H1 (cell line): ENCODE measurements around the gene TMPRSS9. TPM values are rescaled to one million over a fixed set of nuclear protein-coding genes. Genes with fewer than 3 reads are reported as not detected.

Experiments used
- CTCF ChIA-PET: fragments of 300-600 bp; sonication (Branson Sonifier 250); formaldehyde crosslinking; loops from one replicate; lab custom pipeline; 2021; ENCODE audit not compliant: partially characterized antibody; lab: Charles Lee
- POLR2A ChIA-PET: fragments of 300-600 bp; sonication (Branson Sonifier 250); formaldehyde crosslinking; loops from one replicate; lab custom pipeline; 2021; ENCODE audit warnings: inconsistent platforms; ENCODE audit not compliant: partially characterized antibody; lab: Charles Lee
- DNase-seq, 2 experiments: peaks; one replicate each; pipeline versions ENCODE4 v3.0.0 to v3.0.0-alpha.2; 2010 to 2022; ENCODE audit warnings: low spot score in 2 of 2, low read depth in 1 of 2, mixed read lengths in 1 of 2
- FAIRE-seq: peaks from 2 replicates; lab custom pipeline; 2011; peaks lifted over from hg19 to GRCh38; lab: Jason Lieb, UNC
- H2AFZ ChIP-seq: 2 replicates; pipeline ENCODE4 v1.8.1; 2012; ENCODE audit warnings: low read length, inconsistent platforms
- H2AK5ac ChIP-seq: 2 replicates; pipeline ENCODE4 v1.6.1; 2013; ENCODE audit warnings: low read depth, low read length
- H2BK120ac ChIP-seq: replicated peaks from 2 replicates; pipeline ENCODE3; 2013; ENCODE audit warnings: low read depth, low read length, inconsistent platforms
- H2BK12ac ChIP-seq: 2 replicates; pipeline ENCODE4 v1.6.1; 2013; ENCODE audit warnings: low read depth, low read length
- H2BK15ac ChIP-seq: 2 replicates; pipeline ENCODE4 v1.6.1; 2013; ENCODE audit warnings: low read length
- H2BK20ac ChIP-seq: 2 replicates; pipeline ENCODE4 v1.6.1; 2013; ENCODE audit warnings: low read length
- H2BK5ac ChIP-seq: 2 replicates; pipeline ENCODE4 v1.6.1; 2013; ENCODE audit warnings: low read depth, low read length
- H3K14ac ChIP-seq: 2 replicates; pipeline ENCODE4 v1.6.1; 2013; ENCODE audit warnings: inconsistent platforms; ENCODE audit not compliant: insufficient read length
- H3K18ac ChIP-seq: 2 replicates; pipeline ENCODE4 v1.6.1; 2013; ENCODE audit warnings: low read length; ENCODE audit errors: extremely low read depth
- H3K23ac ChIP-seq: 2 replicates; pipeline ENCODE4 v1.6.1; 2013; ENCODE audit warnings: inconsistent platforms; ENCODE audit not compliant: insufficient read length
- H3K23me2 ChIP-seq: 2 replicates; pipeline ENCODE4 v1.6.1; 2013; ENCODE audit warnings: low read depth, low read length
- H3K27ac ChIP-seq: 2 replicates; pipeline ENCODE4 v1.6.1; 2011; ENCODE audit warnings: low read depth, low read length, inconsistent platforms
- H3K27me3 ChIP-seq, 4 experiments: replicated peaks in 1 of 4; 1 replicate in 1 of 4; 2 replicates in 3 of 4; pipeline versions ENCODE4 v1.6.1 to v1.8.1; 2011 to 2013; ENCODE audit warnings: low read length in 3 of 4, mild to moderate bottlenecking in 3 of 4, inconsistent platforms in 2 of 4, mixed read lengths in 2 of 4, moderate library complexity in 1 of 4; ENCODE audit not compliant: control insufficient read depth in 3 of 4, insufficient read depth in 3 of 4; ENCODE audit errors: extremely low read depth in 1 of 4
- H3K36me3 ChIP-seq, 4 experiments: 2 replicates each; pipeline versions ENCODE4 v1.6.1 to v1.8.1; 2011 to 2013; ENCODE audit warnings: mild to moderate bottlenecking in 4 of 4, low read length in 3 of 4, moderate library complexity in 2 of 4, control low read depth in 1 of 4, inconsistent platforms in 1 of 4; ENCODE audit not compliant: insufficient read depth in 4 of 4, control insufficient read depth in 2 of 4
- H3K4ac ChIP-seq: replicated peaks from 2 replicates; pipeline ENCODE3; 2013; ENCODE audit warnings: low read length, low read depth, mixed read lengths, inconsistent platforms; ENCODE audit not compliant: insufficient read length
- H3K4me1 ChIP-seq, 4 experiments: replicated peaks in 1 of 4; 1 replicate in 1 of 4; 2 replicates in 3 of 4; pipeline versions ENCODE4 v1.6.1 to v1.8.1; 2011 to 2013; ENCODE audit warnings: low read length in 3 of 4, inconsistent platforms in 2 of 4, mixed read lengths in 1 of 4; ENCODE audit not compliant: insufficient read depth in 4 of 4, control insufficient read depth in 3 of 4
- H3K4me2 ChIP-seq, 2 experiments: 2 replicates each; pipeline versions ENCODE4 v1.6.1 to v1.8.1; 2011 to 2013; ENCODE audit warnings: low read depth in 2 of 2, low read length in 2 of 2, control low read depth in 1 of 2, inconsistent platforms in 1 of 2, mild to moderate bottlenecking in 1 of 2; ENCODE audit not compliant: insufficient read depth in 1 of 2
- H3K4me3 ChIP-seq, 4 experiments: fragments of 200-600, 300-600 bp in 1 of 4; sonication (generic), shearing (Covaris generic), sonication (Bioruptor Twin) in 1 of 4; 2 replicates each; pipeline versions ENCODE4 v1.5.1 to v1.8.1; 2011 to 2016; ENCODE audit warnings: low read length in 4 of 4, low read depth in 3 of 4, control low read depth in 2 of 4, inconsistent platforms in 2 of 4, mild to moderate bottlenecking in 2 of 4, mixed read lengths in 1 of 4, moderate library complexity in 1 of 4; ENCODE audit not compliant: insufficient read depth in 2 of 4; ENCODE audit errors: extremely low read depth in 1 of 4
- H3K56ac ChIP-seq: replicated peaks from 2 replicates; pipeline ENCODE3; 2013; ENCODE audit warnings: low read depth, mild to moderate bottlenecking, mixed read lengths, low read length, inconsistent platforms; ENCODE audit not compliant: insufficient read length
- H3K79me1 ChIP-seq: 2 replicates; pipeline ENCODE4 v1.6.1; 2013; ENCODE audit warnings: low read depth, low read length, control low read depth
- H3K79me2 ChIP-seq, 2 experiments: 2 replicates each; pipeline versions ENCODE4 v1.6.1 to v1.8.1; 2012 to 2013; ENCODE audit warnings: low read length in 2 of 2, mild to moderate bottlenecking in 2 of 2, inconsistent platforms in 1 of 2; ENCODE audit not compliant: insufficient read depth in 2 of 2, control insufficient read depth in 1 of 2
- H3K9ac ChIP-seq, 4 experiments: replicated peaks in 1 of 4; 1 replicate in 1 of 4; 2 replicates in 3 of 4; pipeline versions ENCODE4 v1.6.1 to v1.8.1; 2011 to 2013; ENCODE audit warnings: low read depth in 3 of 4, low read length in 3 of 4, control low read depth in 2 of 4, mild to moderate bottlenecking in 2 of 4, moderate library complexity in 2 of 4, inconsistent platforms in 1 of 4; ENCODE audit errors: extremely low read depth in 1 of 4
- H3K9me3 ChIP-seq, 2 experiments: 2 replicates each; pipeline versions ENCODE4 v1.6.1 to v1.8.1; 2012 to 2013; ENCODE audit warnings: mild to moderate bottlenecking in 2 of 2, moderate library complexity in 2 of 2, control low read depth in 1 of 2, inconsistent platforms in 1 of 2, low read depth in 1 of 2, low read length in 1 of 2, mixed read lengths in 1 of 2; ENCODE audit not compliant: insufficient read depth in 2 of 2
- H4K20me1 ChIP-seq, 2 experiments: replicated peaks in 1 of 2; 2 replicates each; pipeline versions ENCODE3 to v1.8.1; 2011 to 2013; ENCODE audit warnings: inconsistent platforms in 2 of 2, low read length in 2 of 2, mild to moderate bottlenecking in 1 of 2; ENCODE audit not compliant: insufficient read depth in 2 of 2, control insufficient read depth in 1 of 2
- H4K5ac ChIP-seq: 2 replicates; pipeline ENCODE4 v1.6.1; 2013; ENCODE audit warnings: low read length, low read depth, mixed read lengths, inconsistent platforms; ENCODE audit not compliant: insufficient read length
- H4K8ac ChIP-seq: 2 replicates; pipeline ENCODE4 v1.8.0; 2013; ENCODE audit warnings: mild to moderate bottlenecking, moderate library complexity, low read length, inconsistent platforms; ENCODE audit not compliant: insufficient read depth; ENCODE audit errors: extremely low read depth
- H4K91ac ChIP-seq: replicated peaks from 2 replicates; pipeline ENCODE3; 2013; ENCODE audit warnings: low read length, mixed read lengths, inconsistent platforms; ENCODE audit not compliant: insufficient read length
- BCL11A ChIP-seq, 2 experiments: IDR thresholded peaks; one replicate each; pipeline ENCODE4 v1.6.1; 2011; ENCODE audit warnings: low read depth in 2 of 2, low read length in 2 of 2, mild to moderate bottlenecking in 2 of 2
- BRCA1 ChIP-seq: IDR thresholded peaks from 2 replicates; pipeline ENCODE4 v1.6.1; 2012; ENCODE audit warnings: low read depth, low read length, improper control_type of control experiment
- CBX5 ChIP-seq: fragments of 300-800, 300-1000 bp; sonication (generic); IDR thresholded peaks from 2 replicates; pipeline ENCODE4 v1.7.1; 2016; ENCODE audit warnings: antibody characterized with exemption, low read length, low read depth
- CTBP2 ChIP-seq: IDR thresholded peaks from 2 replicates; pipeline ENCODE4 v1.7.0; 2011; ENCODE audit warnings: borderline replicate concordance, mild to moderate bottlenecking, moderate library complexity, mixed read lengths, low read length; ENCODE audit not compliant: insufficient read depth, insufficient read length
- EZH2 ChIP-seq: fragments of 200-600 bp; sonication (generic); IDR thresholded peaks from 2 replicates; pipeline ENCODE4 v1.7.1; 2012; ENCODE audit warnings: low read depth, mild to moderate bottlenecking, moderate library complexity, low read length, inconsistent platforms; ENCODE audit not compliant: severe bottlenecking
- JUN ChIP-seq: IDR thresholded peaks from 2 replicates; pipeline ENCODE4 v1.6.1; 2011; ENCODE audit warnings: low read depth, mild to moderate bottlenecking, improper control_type of control experiment, low read length
- KDM1A ChIP-seq: fragments of 200-600, 300-600 bp; sonication (generic); IDR thresholded peaks from 2 replicates; pipeline ENCODE4 v1.7.1; 2016; ENCODE audit warnings: mild to moderate bottlenecking, low read length, borderline replicate concordance
- PHF8 ChIP-seq: fragments of 200-600 bp; sonication (generic); conservative IDR thresholded peaks from 2 replicates; pipeline ENCODE4 v1.7.1; 2012; ENCODE audit warnings: low read depth, mild to moderate bottlenecking, inconsistent platforms, low read length, moderate library complexity
- RFX5 ChIP-seq: IDR thresholded peaks from 2 replicates; pipeline ENCODE4 v1.6.1; 2011; ENCODE audit warnings: low read depth, low read length, improper control_type of control experiment, borderline replicate concordance
- SUZ12 ChIP-seq: fragments of 200-600 bp; sonication (generic); IDR thresholded peaks from 2 replicates; pipeline ENCODE4 v1.6.1; 2012; ENCODE audit warnings: mild to moderate bottlenecking, inconsistent platforms, low read length, moderate library complexity, mixed read lengths
- TAF1 ChIP-seq: IDR thresholded peaks from 2 replicates; pipeline ENCODE4 v1.6.1; 2011; ENCODE audit warnings: mild to moderate bottlenecking, low read depth, low read length
- ZNF274 ChIP-seq: IDR thresholded peaks from 2 replicates; pipeline ENCODE4 v1.7.0; 2012; ENCODE audit warnings: low read length, borderline replicate concordance; ENCODE audit errors: extremely low read depth
- WGBS, 2 experiments: shearing (Covaris generic) in 1 of 2; methylation state at CpG; one replicate each; pipeline versions ENCODE4 v1.1.6 to v1.1.7; 2013 to 2015; ENCODE audit warnings: low lambda C conversion rate in 2 of 2, mixed read lengths in 2 of 2, inconsistent platforms in 1 of 2, low coverage in 1 of 2, missing lambda C conversion rate in 1 of 2; ENCODE audit not compliant: insufficient replicate concordance in 2 of 2, insufficient coverage in 1 of 2, insufficient read length in 1 of 2; ENCODE audit errors: extremely low coverage in 1 of 2, missing lambda C conversion rate in 1 of 2; 5-methylcytosine and 5-hydroxymethylcytosine counted together
- polyA plus RNA-seq, 7 experiments: library from polyadenylated mRNA; depleted of rRNA in 3 of 7; stranded (reverse) in 5 of 7; unstranded in 2 of 7; fragments of >200 nt in 5 of 7; fragments of 200-250 nt in 2 of 7; gene quantifications; 1 replicate in 5 of 7; 2 replicates in 1 of 7; 4 replicates in 1 of 7; pipeline versions ENCODE4 v1.2.1 to v1.2.3, GENCODE V29; 2011 to 2013; ENCODE audit warnings: missing spikeins in 2 of 7, mixed read lengths in 2 of 7
- total RNA-seq: library from RNA; stranded (reverse); fragmentation: NEBNext Ultra II Directional; extraction: Animal tissue kit (Norgen Biotek cat#: 25700); gene quantifications from 2 replicates; pipeline ENCODE4 v1.2.1, GENCODE V29; 2021

Gene TMPRSS9
- total and polyA plus RNA-seq, 2 of the 8 experiments (the other 6 are each of a cell fraction or from before 2014, with no cell fraction given) = 0.15 to 0.19 TPM

DNA sequence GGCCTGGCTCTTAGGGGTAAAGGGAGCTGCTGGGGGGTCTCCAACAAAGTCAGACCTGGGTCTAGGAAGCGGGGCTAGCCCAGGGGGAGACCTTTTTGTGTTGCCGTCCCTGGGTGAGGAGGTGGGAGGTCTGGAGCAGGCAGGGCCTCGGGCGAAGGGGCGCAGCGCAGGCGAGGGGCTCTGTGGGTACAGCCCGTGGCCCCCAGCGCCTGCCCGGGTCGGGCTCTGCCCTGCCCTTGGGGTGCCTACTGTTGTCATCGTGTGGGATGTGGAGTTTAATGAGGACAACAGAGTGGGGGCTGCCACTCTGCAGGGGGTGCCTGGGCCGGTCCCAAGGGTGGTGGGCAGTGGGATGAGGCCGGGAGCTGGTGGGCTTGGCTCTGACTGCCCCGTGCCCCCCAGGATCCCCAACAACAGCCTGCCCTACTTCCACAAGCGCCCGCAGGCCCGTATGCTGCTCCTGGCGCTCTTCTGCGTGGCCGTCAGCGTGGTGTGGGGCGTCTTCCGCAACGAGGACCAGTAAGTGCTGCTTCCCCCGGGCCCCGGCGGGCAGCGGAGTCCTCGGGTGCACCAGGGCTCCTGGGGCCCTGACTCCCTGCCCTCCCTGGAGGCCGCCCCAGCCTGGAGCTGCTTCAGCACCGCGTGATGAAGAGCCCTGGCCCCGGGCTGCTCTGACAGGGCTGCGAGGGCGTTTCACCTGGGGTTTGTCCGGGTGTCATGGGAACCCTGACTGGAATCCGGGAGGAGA lies 19.4 kb upstream of the TMPRSS9 start:
- H2BK5ac ChIP-seq = no peak overlapping the region
- TF ChIP-seq ZNF274 (no peak), KDM1A (no peak), CBX5 (no peak), SUZ12 (no peak), TAF1 (no peak), BCL11A (IDR thresholded peaks at IDR 0.05; ENCODE audit: low read depth in 2 of 2, low read length in 2 of 2) (no peak), BRCA1 (no peak), JUN (no peak), PHF8 (no peak), RFX5 (no peak), CTBP2 (no peak), EZH2 (no peak)
- H4K5ac ChIP-seq = no peak overlapping the region
- H3K9ac ChIP-seq = no peak overlapping the region
- DNase-seq = no peak
- peaks cover 2 to 23% (median 6%) of the 10 kb centered on the region in 4 experiments; a peak in 3 of 8 replicates for H3K36me3 ChIP-seq
- POLR2A ChIA-PET = interaction anchor here (0.5 to 1.3 kb wide), 2 partner anchors 15 to 894 kb away, joined by 4 to 5 read pairs; no protein-coding TSS in a partner anchor
- no peak overlapping the region for H2BK12ac ChIP-seq
- H3K79me1 ChIP-seq = peaks cover 22% of the 10 kb centered on the region
- H3K23me2 ChIP-seq = peaks cover 3% of the 10 kb centered on the region; the same call in 1 of the 2 replicates
- H3K56ac ChIP-seq = no peak overlapping the region
- WGBS, 2 experiments = 91% methylated on average over 28 of the region's 38 CpGs; no CpG with 5 or more reads in 1 of the 2 experiments
- no peak overlapping the region for H2BK120ac ChIP-seq
- H2AK5ac ChIP-seq = no peak overlapping the region
- H3K4me3 ChIP-seq = no peak overlapping the region
- H3K23ac ChIP-seq = no peak overlapping the region
- no peak overlapping the region for H4K91ac ChIP-seq
- FAIRE-seq = no peak
- peaks cover 8 to 19% of the 10 kb centered on the region in 2 experiments for H3K79me2 ChIP-seq
- H2BK20ac ChIP-seq = no peak overlapping the region
- no peaks in the 10 kb centered on the region for H3K27me3 ChIP-seq
- H4K8ac ChIP-seq = no peak overlapping the region
- H3K4me1 ChIP-seq = peaks cover 0 to 8% (median 2%) of the 10 kb centered on the region in 4 experiments; a peak in 4 of 7 replicates
- H3K9me3 ChIP-seq = peaks cover 0 to under 1% of the 10 kb centered on the region in 2 experiments; a peak in 1 of 4 replicates
- H3K14ac ChIP-seq = no peak overlapping the region
- H2AFZ ChIP-seq = no peak overlapping the region
- no peak overlapping the region for H3K27ac ChIP-seq
- CTCF ChIA-PET = interaction anchor here (1.5 kb wide), 1 partner anchor 15 kb away, joined by 5 read pairs; no protein-coding TSS in a partner anchor
- no peak overlapping the region for H3K4me2 ChIP-seq
- H3K18ac ChIP-seq = no peak overlapping the region
- H3K4ac ChIP-seq = no peak overlapping the region
- peaks cover 9 to 27% of the 10 kb centered on the region in 2 experiments for H4K20me1 ChIP-seq
- no peak overlapping the region for H2BK15ac ChIP-seq
